Stimulated activated naive CD4-positive, alpha-beta T cell (primary cell): ENCODE measurements around the gene UNC119B.
A peak's percentile ranks its signal among the peaks of the same experiment; 100 is the strongest.

Source experiments
- DNase-seq, 6 experiments: peaks; one replicate each; lab custom pipeline; 2025; lab: John Stamatoyannopoulos, UW

The UNC119B gene

GRCh38 chr12:120739821-120740613, 29.8 kb downstream of the UNC119B start:
- no peak for DNase-seq

- DNase-seq, result no peak
Observed at GRCh38 chr12:120740871-120741270, 30.6 kb downstream of the UNC119B start.

- no peak for DNase-seq
Observed at GRCh38 chr12:120741476-120742421, 31.5 kb downstream of the UNC119B start.

DNA sequence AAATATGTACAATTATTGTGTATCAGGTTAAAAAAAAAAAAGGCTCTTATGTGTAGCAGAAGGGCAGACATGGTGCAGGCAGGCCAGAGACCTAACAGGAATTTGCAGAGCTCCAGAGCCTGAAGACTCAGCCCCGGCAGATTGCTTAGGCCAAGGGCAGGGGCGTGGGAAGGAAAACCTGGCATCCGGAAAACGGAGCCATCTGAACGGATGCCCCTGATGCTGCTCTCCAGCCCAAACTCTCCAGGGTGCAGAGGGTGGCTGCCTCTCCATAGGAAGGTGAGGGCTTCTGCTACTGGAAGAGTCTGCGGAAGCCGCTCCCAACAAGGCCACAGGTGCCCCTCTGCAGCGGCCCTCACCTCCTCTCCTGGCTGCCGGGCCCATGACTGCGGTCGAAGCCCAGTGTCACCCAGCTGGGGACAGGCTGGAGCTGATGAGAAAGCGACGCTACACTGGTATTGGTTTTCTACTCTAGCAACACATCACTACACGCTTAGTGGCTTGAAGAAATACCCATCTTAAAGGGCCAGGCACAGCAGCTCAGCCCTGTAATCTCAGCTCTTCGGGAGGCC, 34.8 kb downstream of the UNC119B start:
- DNase-seq, result no peak

- DNase-seq, result no peak
Observed at GRCh38 chr12:120748242-120748641, 38.0 kb downstream of the UNC119B start.

GRCh38 chr12:120749256-120749655, 39.0 kb downstream of the UNC119B start:
- DNase-seq, result no peak

DNA sequence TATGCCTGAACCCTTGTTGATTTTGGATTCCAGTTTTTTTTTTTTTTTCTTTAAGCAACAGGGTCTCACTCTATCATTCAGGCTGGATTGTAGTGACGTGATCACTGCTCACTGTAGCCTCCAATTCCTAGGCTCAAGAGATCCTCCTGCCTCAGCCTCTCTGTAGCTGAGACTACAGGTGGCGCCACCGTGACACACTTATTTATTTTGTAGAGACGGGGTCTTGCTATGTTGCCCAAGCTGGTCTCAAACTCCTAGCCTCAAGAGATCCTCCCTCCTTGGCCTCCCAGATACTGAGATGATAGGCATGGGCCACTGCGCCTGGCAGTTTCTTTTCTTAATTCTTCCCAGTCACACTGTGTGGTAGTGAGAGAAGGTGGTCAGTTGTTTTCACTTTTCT, 40.5 kb downstream of the UNC119B start:
- no peak for DNase-seq

DNA sequence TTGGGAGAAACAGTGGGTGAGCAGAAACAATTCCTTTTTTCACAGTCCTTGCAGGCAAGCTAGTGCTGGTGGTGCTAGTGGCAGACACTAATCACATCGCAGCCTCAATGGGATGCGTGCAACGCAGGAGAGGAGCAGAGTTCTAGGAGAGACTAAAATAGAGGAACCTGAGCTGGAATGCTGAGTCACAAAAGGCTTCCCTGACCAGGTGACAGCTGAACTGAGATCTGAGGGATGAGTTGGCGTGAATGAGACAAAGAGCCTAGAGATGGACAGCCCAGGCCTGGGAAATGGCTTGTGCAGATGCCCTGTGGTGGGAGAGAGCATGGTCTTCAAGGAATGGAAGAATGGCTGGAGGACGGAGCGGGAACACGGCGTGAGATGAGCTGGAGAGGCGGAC, 41.1 kb downstream of the UNC119B start:
- DNase-seq, result no peak

DNA sequence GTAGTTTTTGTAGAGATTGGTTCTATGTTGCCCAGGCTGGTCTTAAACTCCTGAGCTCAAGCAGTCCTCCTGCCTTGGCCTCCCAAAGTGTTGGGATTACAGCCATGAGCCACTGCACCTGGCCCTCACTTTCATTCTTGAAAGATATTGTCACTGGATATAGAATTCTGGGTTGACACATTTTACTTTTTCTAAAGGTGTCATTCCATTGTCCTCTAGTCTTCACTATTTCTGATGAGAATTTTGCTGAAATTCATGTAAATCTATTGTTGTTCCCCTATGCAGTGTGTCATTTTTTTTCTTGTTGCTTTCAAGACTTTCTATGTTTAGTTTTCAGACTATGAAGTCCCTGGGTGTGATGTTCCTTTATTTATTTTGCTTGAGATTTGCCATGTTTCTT, 44.5 kb downstream of the UNC119B start:
- no peak for DNase-seq

DNA sequence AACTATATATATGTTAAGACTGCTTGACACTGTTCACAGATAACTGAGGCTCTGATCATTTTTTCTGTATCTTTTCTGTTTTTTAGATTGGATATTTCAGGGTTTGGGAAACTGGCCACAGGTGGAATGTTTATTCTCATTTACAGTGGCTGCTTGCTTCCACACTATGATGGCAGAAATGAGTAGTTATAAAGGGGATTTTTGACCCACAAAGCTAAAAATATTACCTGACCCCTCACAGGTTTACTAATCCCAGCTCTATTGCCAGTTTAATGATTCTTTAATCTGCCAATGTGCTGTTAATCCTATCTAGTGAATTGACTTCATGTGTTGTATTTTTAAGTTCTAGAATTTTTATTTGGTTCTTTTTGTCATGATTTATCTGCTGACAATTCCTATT, 45.0 kb downstream of the UNC119B start:
- no peak for DNase-seq

DNA sequence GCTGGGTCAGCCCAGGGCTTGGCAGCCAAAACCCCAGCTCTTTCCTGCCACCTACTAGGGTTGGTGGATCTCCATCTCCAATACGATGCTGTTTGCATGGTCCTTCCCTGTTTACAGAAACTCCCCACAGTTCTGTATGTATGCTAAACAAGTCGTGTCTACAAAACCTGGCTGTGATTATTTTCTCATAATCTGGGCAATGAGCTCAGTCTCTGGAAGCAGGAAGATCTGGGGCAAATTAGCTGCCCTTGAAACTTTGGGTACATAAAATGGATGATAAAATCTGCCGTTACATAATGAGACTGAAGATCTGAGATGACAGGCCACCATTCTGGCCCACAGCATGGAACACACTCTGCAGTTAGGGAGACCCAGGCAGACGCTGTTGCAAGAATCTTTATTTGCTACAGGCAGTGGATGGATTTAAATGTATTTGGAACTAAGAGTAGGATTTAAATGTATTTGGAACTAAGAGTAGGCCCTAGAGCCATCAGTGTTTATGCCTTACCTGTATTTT, 47.0 kb downstream of the UNC119B start:
- DNase-seq, result no peak

DNA sequence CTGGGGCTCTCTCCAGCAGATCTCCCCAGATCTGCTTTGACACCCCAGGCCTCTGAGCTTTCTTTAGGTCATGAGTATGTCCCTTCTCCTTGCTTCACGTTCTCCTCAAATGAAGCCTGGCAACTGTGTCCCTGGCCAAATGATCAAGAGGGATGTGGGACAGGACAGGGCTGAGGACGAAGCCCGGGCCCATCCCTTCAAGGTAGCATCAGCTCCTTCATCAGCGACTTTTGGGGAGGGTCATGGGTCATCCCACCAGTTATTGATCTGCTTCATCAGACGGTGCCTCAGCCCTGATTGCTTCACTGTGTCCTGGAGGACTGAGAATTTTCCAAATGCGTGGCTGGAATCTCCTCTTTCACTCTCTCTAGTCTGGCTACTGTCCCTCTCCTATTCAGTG, 47.7 kb downstream of the UNC119B start:
- DNase-seq, result no peak

DNA sequence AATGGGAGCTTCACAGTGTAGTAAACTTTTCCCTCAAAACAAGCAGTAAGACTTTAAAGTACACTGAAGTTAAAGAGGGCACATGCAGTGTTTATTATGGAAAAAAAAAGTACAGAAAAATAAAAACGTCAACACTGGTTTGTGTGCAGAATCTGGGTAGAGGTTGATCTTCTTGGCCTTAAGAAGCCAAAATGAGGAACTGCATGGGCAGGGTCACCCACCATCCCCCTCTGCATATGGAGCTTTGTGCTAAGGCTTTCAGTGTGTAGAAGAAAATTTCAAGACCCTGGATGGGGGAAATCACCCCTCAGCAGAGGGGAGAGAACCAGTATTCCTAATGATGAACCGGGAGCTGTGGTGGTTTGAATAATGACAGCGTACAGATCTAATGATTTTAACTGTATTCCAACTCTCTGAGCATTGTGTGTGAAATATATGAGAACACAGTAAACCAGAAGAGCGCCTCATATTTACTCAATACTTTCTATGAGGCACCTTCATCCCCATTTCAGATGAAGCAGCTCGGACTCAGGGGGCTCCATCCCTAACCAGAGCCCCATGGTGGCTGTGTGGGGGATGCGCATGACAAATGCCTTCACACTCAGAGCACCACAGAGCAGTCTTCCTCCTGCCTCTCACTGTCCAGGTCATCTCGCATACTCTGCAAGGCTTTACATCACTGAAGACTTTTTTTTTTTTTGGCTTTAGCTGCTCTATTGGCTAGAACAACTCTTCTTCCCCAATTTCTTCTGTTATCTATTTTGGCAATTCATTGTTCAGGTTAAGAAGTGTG, 48.7 kb downstream of the UNC119B start:
- DNase-seq, result no peak

GRCh38 chr12:120759591-120760348, 49.5 kb downstream of the UNC119B start:
- DNase-seq, result peak in 1 of 6 experiments; percentile 6

- peak in 4 of 6 experiments; percentile 11 to 64 (median 52) for DNase-seq
Observed at GRCh38 chr12:120760349-120761254, 50.3 kb downstream of the UNC119B start.

DNA sequence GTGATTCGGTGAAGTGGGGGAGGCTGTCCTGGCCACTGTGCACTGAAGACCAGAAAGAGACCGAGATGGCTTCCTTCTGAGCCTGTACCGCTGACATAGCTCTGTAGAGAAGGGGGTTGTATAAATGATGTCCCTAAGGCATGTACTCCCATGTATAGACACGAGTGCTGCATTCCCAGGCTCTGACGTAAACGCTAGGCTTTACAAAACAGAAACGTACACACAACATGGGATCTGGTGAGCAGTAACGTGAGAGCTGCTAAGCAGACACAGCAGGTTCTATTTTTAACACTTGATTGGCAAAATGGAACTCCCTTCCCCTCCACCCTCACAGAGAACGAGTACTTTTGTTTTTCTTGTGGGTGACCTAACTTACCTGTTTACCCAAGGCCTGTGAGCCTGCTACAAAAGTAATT, 51.3 kb downstream of the UNC119B start:
- DNase-seq, result peak in 2 of 6 experiments; percentile 11 to 15

DNA sequence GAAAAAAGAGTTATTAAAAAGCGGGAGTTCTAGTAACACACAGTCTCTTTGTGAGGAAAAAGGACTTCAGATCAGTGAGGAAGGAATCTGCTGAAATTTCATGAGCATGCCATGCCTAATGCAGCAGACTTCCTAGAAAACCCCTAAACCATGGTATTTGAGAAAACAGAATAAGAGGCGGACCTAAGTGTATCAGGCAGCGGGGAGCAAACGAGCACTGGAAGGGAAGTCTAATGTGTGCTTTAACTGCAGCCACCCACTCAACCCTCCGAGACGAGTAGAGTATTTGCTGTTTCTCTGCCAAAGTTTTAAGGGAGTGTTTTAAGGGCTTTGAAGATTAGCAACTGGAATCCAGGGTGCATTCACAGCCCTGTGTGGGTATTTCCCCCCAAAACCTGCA, 51.8 kb downstream of the UNC119B start:
- no peak for DNase-seq

DNA sequence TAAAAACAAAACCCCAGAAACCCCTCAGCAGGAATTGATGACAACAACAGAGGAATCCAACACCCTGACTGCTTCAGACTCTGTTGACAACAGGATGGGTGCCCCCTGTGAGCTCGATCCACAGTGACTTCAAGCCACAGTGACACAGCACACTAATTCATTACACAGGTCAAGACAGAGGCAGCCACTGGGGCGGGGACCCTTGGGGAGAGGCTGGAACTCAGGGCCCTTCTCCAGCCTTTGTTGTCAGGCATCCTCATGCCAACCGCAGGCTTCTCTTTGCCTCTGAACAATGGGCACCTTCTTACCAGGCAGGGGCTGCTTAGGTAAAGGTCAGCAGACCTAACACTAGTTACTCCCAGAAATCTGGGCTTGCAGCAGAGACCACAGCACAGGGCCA, 53.0 kb downstream of the UNC119B start:
- DNase-seq, result no peak

DNA sequence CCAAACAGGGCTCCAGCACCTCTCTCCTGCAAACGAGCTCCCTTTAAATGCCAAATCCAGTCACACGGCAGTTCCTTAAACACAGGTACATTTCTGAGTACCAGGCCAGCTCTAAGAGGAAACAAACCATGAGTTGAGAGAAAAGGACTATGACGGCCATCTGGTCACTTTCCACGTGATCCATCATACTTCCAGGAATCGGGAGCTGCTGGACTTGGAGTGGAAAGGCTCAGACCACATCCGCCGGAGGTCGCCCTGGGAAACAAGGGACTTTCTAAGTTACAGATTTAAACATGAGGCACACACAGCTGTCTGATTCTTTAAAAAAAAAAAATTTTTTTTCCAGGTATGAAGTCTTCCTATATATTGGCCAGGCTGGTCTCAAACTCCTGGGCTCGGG, 54.6 kb downstream of the UNC119B start:
- no peak for DNase-seq

GRCh38 chr12:120766566-120766965, 56.3 kb downstream of the UNC119B start:
- no peak for DNase-seq
